Right lobe of liver (tissue), 6 donors: ENCODE results near the gene SCFD2. TPM values are rescaled to one million over a fixed set of nuclear protein-coding genes. Genes with fewer than 3 reads are reported as not detected.

Experiments
- ATAC-seq, 4 donors: fragments of 200-7000 bp; cut with Tn5 transposase; one replicate each; pipeline ENCODE4 v1.9.1; 2020; ENCODE audit warnings: mild to moderate bottlenecking in 4 of 4, moderate library complexity in 4 of 4
- DNase-seq, 3 donors: peaks; one replicate each; pipeline ENCODE4 v3.0.0-alpha.2; 2020
- H3K27ac ChIP-seq, 3 donors: fragments of 200-600 bp; one replicate each; pipeline ENCODE4 v1.8.0; 2022
- H3K27me3 ChIP-seq, 2 donors: fragments of 200-600 bp; one replicate each; pipeline ENCODE4 v1.8.0; 2022
- H3K36me3 ChIP-seq, 4 donors: fragments of 200-600 bp; sonication (generic) in 1 of 4; one replicate each; pipeline versions ENCODE4 v1.5.1 to v1.8.0; 2017 to 2022; ENCODE audit warnings: control low read depth in 1 of 4
- H3K4me1 ChIP-seq, 4 donors: fragments of 200-600 bp; sonication (generic) in 1 of 4; one replicate each; pipeline versions ENCODE4 v1.5.1 to v1.8.0; 2017 to 2022; ENCODE audit warnings: control low read depth in 1 of 4
- H3K4me3 ChIP-seq, 3 donors: fragments of 200-600 bp; one replicate each; pipeline ENCODE4 v1.8.0; 2022
- H3K9me3 ChIP-seq, 4 donors: fragments of 200-600 bp; sonication (generic) in 1 of 4; one replicate each; pipeline versions ENCODE4 v1.5.1 to v1.8.0; 2017 to 2022; ENCODE audit warnings: control low read depth in 1 of 4
- CTCF ChIP-seq, 4 donors: fragments of 200-600 bp in 3 of 4; fragments of 450-650 bp in 1 of 4; IDR thresholded peaks; one replicate each; pipeline versions ENCODE4 v1.5.1 to v1.8.0; 2016 to 2022; ENCODE audit warnings: antibody characterized with exemption in 4 of 4, mild to moderate bottlenecking in 2 of 4
- POLR2A ChIP-seq: fragments of 450-650 bp; IDR thresholded peaks from one replicate; pipeline ENCODE4 v1.6.1; 2017; ENCODE audit warnings: antibody characterized with exemption, mild to moderate bottlenecking
- WGBS: methylation state at CpG from one replicate; pipeline ENCODE4 v1.1.6; 2018; ENCODE audit warnings: low coverage, low lambda C conversion rate; ENCODE audit not compliant: insufficient coverage; ENCODE audit errors: missing lambda C conversion rate; 5-methylcytosine and 5-hydroxymethylcytosine counted together
- intact Hi-C, 2 donors: fragments of 100-400 bp; cut with DNase I; formaldehyde crosslinking; loops; one replicate each; pipeline versions ENCODE4 v1.11.2 to v1.14.1; 2022
- total RNA-seq, 6 experiments: library from RNA; depleted of rRNA in 2 of 6; stranded (reverse); fragments of >200 nt in 2 of 6; fragmentation: NEBNext Ultra II Directional in 3 of 6; extraction: Animal tissue kit (Norgen Biotek cat#: 25700) in 3 of 6; gene quantifications; one replicate each; pipeline versions ENCODE4 v1.1.0 to v1.2.4, GENCODE V29; 2016 to 2023
- donor health status: DM: no; HTN: yes; CAD: no.
- donor health status: DM: no; HTN: no; CAD: no.
- donor health status: DM: no; HTN: no; CAD: no.
- donor health status: DM: no; HTN: yes; CAD: no.
- donor health status: DM: no; HTN: yes; CAD: no.

Gene SCFD2
- total RNA-seq, 6 experiments from 2014 or later, result 7.6 to 17.1 (median 10.3) TPM

- intact Hi-C loops, result no loop called here
- peak; percentile 96 to 100 (median 98) for ATAC-seq
- Histone ChIP-seq H3K36me3 (no peaks in the 10 kb centered on the region), H3K27ac (no peak within 1 kb of the TSS), H3K4me3 (peak within 1 kb of the TSS; percentile 33 to 63 (median 47)), H3K9me3 (no peaks in the 10 kb centered on the region), H3K4me1 (peaks cover 0 to 17% (median 0%) of the 10 kb centered on the region in 4 donors), H3K27me3 (no peaks in the 10 kb centered on the region)
- peak; percentile 71 to 82 (median 78) for DNase-seq
- no CpG with 5 or more reads among the region's 94 CpGs for WGBS
- peak in 3 of 4 donors; percentile 9 to 37 (median 32) for TF ChIP-seq CTCF (IDR thresholded peaks at IDR 0.05)
- TF ChIP-seq POLR2A, result peak; percentile 58
Measured at GRCh38 chr4:52861879-52862616, 503.8 kb downstream of the SCFD2 start, which contains the start of gene RASL11B. Gene RASL11B, plus strand, starts transcription at chr4:52862317. Its CDS starts 191 bp downstream, at chr4:52862508.

- Histone ChIP-seq H3K4me1 (peaks cover 0 to 17% (median 0%) of the 10 kb centered on the region in 4 donors), H3K4me3 (peak overlapping the region; percentile 33 to 63 (median 47)), H3K27me3 (no peaks in the 10 kb centered on the region), H3K36me3 (no peaks in the 10 kb centered on the region), H3K27ac (no peak overlapping the region), H3K9me3 (no peaks in the 10 kb centered on the region)
- no peak for DNase-seq
- no peak for ATAC-seq
- TF ChIP-seq POLR2A (no peak), CTCF (IDR thresholded peaks at IDR 0.05) (no peak)
- WGBS, result 40% methylated on average over 18 of the region's 26 CpGs
- intact Hi-C loops, result no loop called here
Measured at GRCh38 chr4:52861171-52861823, 504.6 kb downstream of the SCFD2 start.

GRCh38 chr4:52860361-52860760 lies 505.5 kb downstream of the SCFD2 start:
- intact Hi-C loops, result no loop called here
- WGBS, result 65% methylated on average over 2 of the region's 2 CpGs
- no peaks in the 10 kb centered on the region for H3K36me3 ChIP-seq
- H3K9me3 ChIP-seq, result no peaks in the 10 kb centered on the region
- ATAC-seq, result no peak
- peaks cover 0 to 17% (median 0%) of the 10 kb centered on the region in 4 donors for H3K4me1 ChIP-seq
- TF ChIP-seq POLR2A (no peak), CTCF (IDR thresholded peaks at IDR 0.05) (no peak)
- H3K27me3 ChIP-seq, result no peaks in the 10 kb centered on the region
- no peak overlapping the region for H3K4me3 ChIP-seq
- H3K27ac ChIP-seq, result no peak overlapping the region
- DNase-seq, result no peak

GRCh38 chr4:52856801-52857200 lies 509.1 kb downstream of the SCFD2 start:
- ATAC-seq (no peak), DNase-seq (no peak)
- Histone ChIP-seq H3K36me3 (no peaks in the 10 kb centered on the region), H3K27ac (no peak overlapping the region), H3K4me1 (peaks cover 0 to 3% (median 0%) of the 10 kb centered on the region in 4 donors), H3K27me3 (no peaks in the 10 kb centered on the region), H3K4me3 (no peak overlapping the region), H3K9me3 (no peaks in the 10 kb centered on the region)
- no peak for TF ChIP-seq CTCF (IDR thresholded peaks at IDR 0.05)
- TF ChIP-seq POLR2A, result no peak
- WGBS, result 57% methylated on average over 1 of the region's 1 CpG
- intact Hi-C loops, result no loop called here
